Measurements from ENCODE around the gene DCTN3.

Gene DCTN3

DNA sequence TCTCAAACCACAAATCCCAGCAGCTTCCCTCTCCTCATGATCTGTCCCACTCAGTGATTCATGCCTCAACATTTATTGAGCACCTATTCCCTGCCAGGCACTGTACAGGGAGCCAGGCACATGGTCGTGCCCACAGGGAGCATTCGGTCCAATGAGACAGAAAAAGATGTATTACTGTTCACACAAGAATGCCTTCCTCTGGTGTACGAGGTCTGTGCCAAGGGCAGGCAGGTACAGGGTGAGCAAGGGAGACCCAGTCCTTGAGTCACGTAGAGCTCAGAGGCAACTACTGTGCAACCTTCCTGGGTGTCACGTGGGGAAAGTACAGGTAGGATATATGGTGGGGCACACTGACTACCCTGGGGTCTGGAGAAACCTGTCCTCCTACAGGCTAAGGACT, 35.3 kb downstream of the DCTN3 start:
- Histone ChIP-seq H3K9me3 (ENCODE audit: insufficient read depth, low read depth, low read length) (peaks cover 10% of the 10 kb centered on the region), H3K4me2 (ENCODE audit: low read length) (no peak overlapping the region), H4K12ac (ENCODE audit: low read depth, low read length) (no peak overlapping the region), H3K4me1 (ENCODE audit: control insufficient read depth in 1 of 2, insufficient read depth in 2 of 2, low read length in 2 of 2) (peaks cover 3 to 7% of the 10 kb centered on the region in 2 experiments), H3K4ac (ENCODE audit: low read depth, low read length) (no peak overlapping the region), H3K79me1 (ENCODE audit: low read length) (no peaks in the 10 kb centered on the region), H2AK5ac (ENCODE audit: low read length) (no peak overlapping the region), H3K36me3 (ENCODE audit: control insufficient read depth in 1 of 2, insufficient read depth in 2 of 2, low read length in 2 of 2) (no peaks in the 10 kb centered on the region), H3K27me3 (ENCODE audit: insufficient read depth, low read length) (peaks cover 64% of the 10 kb centered on the region), H2BK120ac (ENCODE audit: insufficient read depth, low read length, poor library complexity) (no peak overlapping the region), H3K18ac (ENCODE audit: low read length) (no peak overlapping the region), H3K9ac (ENCODE audit: low read length) (no peak overlapping the region), H3K23ac (ENCODE audit: low read length) (no peak overlapping the region), H3K79me2 (ENCODE audit: control insufficient read depth, insufficient read depth, low read length, poor library complexity) (no peaks in the 10 kb centered on the region), H3K27ac (ENCODE audit: low read depth, low read length) (no peak overlapping the region), H4K8ac (ENCODE audit: low read depth, low read length) (no peak overlapping the region), H2AFZ (ENCODE audit: insufficient read depth, low read length, poor library complexity) (no peak overlapping the region), H2BK12ac (ENCODE audit: low read length) (no peak overlapping the region), H2BK5ac (ENCODE audit: low read depth, low read length, poor library complexity) (no peak overlapping the region), H3K4me3 (ENCODE audit: low read depth, low read length) (no peak overlapping the region), H4K91ac (ENCODE audit: low read depth, low read length) (no peak overlapping the region), H3K14ac (ENCODE audit: low read length) (no peak overlapping the region)
- DNase-seq = no peak
- WGBS (ENCODE audit: extremely low coverage, insufficient coverage, insufficient read length) = no CpG with 5 or more reads among the region's 5 CpGs

- Histone ChIP-seq H2BK120ac (ENCODE audit: insufficient read depth, low read length, poor library complexity) (no peak overlapping the region), H3K27ac (ENCODE audit: low read depth, low read length) (no peak overlapping the region), H3K23ac (ENCODE audit: low read length) (no peak overlapping the region), H2AK5ac (ENCODE audit: low read length) (no peak overlapping the region), H3K9ac (ENCODE audit: low read length) (no peak overlapping the region), H4K91ac (ENCODE audit: low read depth, low read length) (no peak overlapping the region), H3K4me3 (ENCODE audit: low read depth, low read length) (no peak overlapping the region), H3K27me3 (ENCODE audit: insufficient read depth, low read length) (peaks cover 63% of the 10 kb centered on the region), H4K8ac (ENCODE audit: low read depth, low read length) (no peak overlapping the region), H2BK12ac (ENCODE audit: low read length) (no peak overlapping the region), H3K9me3 (ENCODE audit: insufficient read depth, low read depth, low read length) (peaks cover 6% of the 10 kb centered on the region), H2AFZ (ENCODE audit: insufficient read depth, low read length, poor library complexity) (no peak overlapping the region), H3K4me2 (ENCODE audit: low read length) (no peak overlapping the region), H3K4ac (ENCODE audit: low read depth, low read length) (no peak overlapping the region), H3K79me1 (ENCODE audit: low read length) (no peaks in the 10 kb centered on the region), H3K79me2 (ENCODE audit: control insufficient read depth, insufficient read depth, low read length, poor library complexity) (no peaks in the 10 kb centered on the region), H4K12ac (ENCODE audit: low read depth, low read length) (no peak overlapping the region), H3K4me1 (ENCODE audit: control insufficient read depth in 1 of 2, insufficient read depth in 2 of 2, low read length in 2 of 2) (peaks cover 0 to 2% of the 10 kb centered on the region in 2 experiments), H3K36me3 (ENCODE audit: control insufficient read depth in 1 of 2, insufficient read depth in 2 of 2, low read length in 2 of 2) (no peaks in the 10 kb centered on the region), H3K14ac (ENCODE audit: low read length) (no peak overlapping the region), H2BK5ac (ENCODE audit: low read depth, low read length, poor library complexity) (no peak overlapping the region), H3K18ac (ENCODE audit: low read length) (no peak overlapping the region)
- no CpG with 5 or more reads among the region's 5 CpGs for WGBS (ENCODE audit: extremely low coverage, insufficient coverage, insufficient read length)
- no peak for DNase-seq
These were observed 37.5 kb downstream of the DCTN3 start for GRCh38 chr9:34582787-34583186.

GRCh38 chr9:34581318-34581717, 39.0 kb downstream of the DCTN3 start:
- no peaks in the 10 kb centered on the region for H3K79me2 ChIP-seq (ENCODE audit: control insufficient read depth, insufficient read depth, low read length, poor library complexity)
- peaks cover 6% of the 10 kb centered on the region for H3K9me3 ChIP-seq (ENCODE audit: insufficient read depth, low read depth, low read length)
- H2BK5ac ChIP-seq (ENCODE audit: low read depth, low read length, poor library complexity) = no peak overlapping the region
- no peak overlapping the region for H4K91ac ChIP-seq (ENCODE audit: low read depth, low read length)
- H3K4me2 ChIP-seq (ENCODE audit: low read length) = no peak overlapping the region
- H3K18ac ChIP-seq (ENCODE audit: low read length) = no peak overlapping the region
- H2BK120ac ChIP-seq (ENCODE audit: insufficient read depth, low read length, poor library complexity) = no peak overlapping the region
- H4K8ac ChIP-seq (ENCODE audit: low read depth, low read length) = no peak overlapping the region
- no peaks in the 10 kb centered on the region for H3K36me3 ChIP-seq (ENCODE audit: control insufficient read depth in 1 of 2, insufficient read depth in 2 of 2, low read length in 2 of 2)
- no peak overlapping the region for H3K14ac ChIP-seq (ENCODE audit: low read length)
- H3K23ac ChIP-seq (ENCODE audit: low read length) = no peak overlapping the region
- no peak overlapping the region for H3K9ac ChIP-seq (ENCODE audit: low read length)
- H4K12ac ChIP-seq (ENCODE audit: low read depth, low read length) = no peak overlapping the region
- H3K27me3 ChIP-seq (ENCODE audit: insufficient read depth, low read length) = peaks cover 59% of the 10 kb centered on the region
- no peak overlapping the region for H2AK5ac ChIP-seq (ENCODE audit: low read length)
- no peak overlapping the region for H3K4me3 ChIP-seq (ENCODE audit: low read depth, low read length)
- H2AFZ ChIP-seq (ENCODE audit: insufficient read depth, low read length, poor library complexity) = no peak overlapping the region
- no CpG with 5 or more reads among the region's 3 CpGs for WGBS (ENCODE audit: extremely low coverage, insufficient coverage, insufficient read length)
- H3K4ac ChIP-seq (ENCODE audit: low read depth, low read length) = no peak overlapping the region
- H3K27ac ChIP-seq (ENCODE audit: low read depth, low read length) = no peak overlapping the region
- no peak for DNase-seq
- no peaks in the 10 kb centered on the region for H3K79me1 ChIP-seq (ENCODE audit: low read length)
- peaks cover 2% of the 10 kb centered on the region in 2 experiments for H3K4me1 ChIP-seq (ENCODE audit: control insufficient read depth in 1 of 2, insufficient read depth in 2 of 2, low read length in 2 of 2)
- no peak overlapping the region for H2BK12ac ChIP-seq (ENCODE audit: low read length)

GRCh38 chr9:34580358-34580757, 39.9 kb downstream of the DCTN3 start:
- Histone ChIP-seq H4K12ac (ENCODE audit: low read depth, low read length) (no peak overlapping the region), H4K91ac (ENCODE audit: low read depth, low read length) (no peak overlapping the region), H3K79me2 (ENCODE audit: control insufficient read depth, insufficient read depth, low read length, poor library complexity) (no peaks in the 10 kb centered on the region), H3K27ac (ENCODE audit: low read depth, low read length) (no peak overlapping the region), H3K4me1 (ENCODE audit: control insufficient read depth in 1 of 2, insufficient read depth in 2 of 2, low read length in 2 of 2) (peaks cover 2% of the 10 kb centered on the region in 2 experiments), H3K9me3 (ENCODE audit: insufficient read depth, low read depth, low read length) (peaks cover 4% of the 10 kb centered on the region), H3K27me3 (ENCODE audit: insufficient read depth, low read length) (peaks cover 49% of the 10 kb centered on the region), H4K8ac (ENCODE audit: low read depth, low read length) (no peak overlapping the region), H3K36me3 (ENCODE audit: control insufficient read depth in 1 of 2, insufficient read depth in 2 of 2, low read length in 2 of 2) (no peaks in the 10 kb centered on the region), H3K4ac (ENCODE audit: low read depth, low read length) (no peak overlapping the region), H3K9ac (ENCODE audit: low read length) (no peak overlapping the region), H3K4me2 (ENCODE audit: low read length) (no peak overlapping the region), H2AK5ac (ENCODE audit: low read length) (no peak overlapping the region), H2BK120ac (ENCODE audit: insufficient read depth, low read length, poor library complexity) (no peak overlapping the region), H2AFZ (ENCODE audit: insufficient read depth, low read length, poor library complexity) (no peak overlapping the region), H3K14ac (ENCODE audit: low read length) (no peak overlapping the region), H3K4me3 (ENCODE audit: low read depth, low read length) (no peak overlapping the region), H3K23ac (ENCODE audit: low read length) (no peak overlapping the region), H2BK5ac (ENCODE audit: low read depth, low read length, poor library complexity) (no peak overlapping the region), H3K79me1 (ENCODE audit: low read length) (no peaks in the 10 kb centered on the region), H2BK12ac (ENCODE audit: low read length) (no peak overlapping the region), H3K18ac (ENCODE audit: low read length) (no peak overlapping the region)
- WGBS (ENCODE audit: extremely low coverage, insufficient coverage, insufficient read length) = no CpG with 5 or more reads among the region's 8 CpGs
- no peak for DNase-seq
